GM18907 (cell line): Measurements from ENCODE around the gene TPGS2.
"Not testable (repeated sequence)": the region's sequence is repeated elsewhere in the genome, so short reads cannot be mapped to it uniquely, and the experiment has no call there.

Experiments
- ATAC-seq: cut with Tn5 transposase; IDR thresholded peaks from one replicate; pipeline ENCODE4 v1.9.1; 2021; ENCODE audit warnings: mild to moderate bottlenecking, moderate library complexity; ENCODE audit not compliant: unreplicated experiment

Gene TPGS2, protein sequence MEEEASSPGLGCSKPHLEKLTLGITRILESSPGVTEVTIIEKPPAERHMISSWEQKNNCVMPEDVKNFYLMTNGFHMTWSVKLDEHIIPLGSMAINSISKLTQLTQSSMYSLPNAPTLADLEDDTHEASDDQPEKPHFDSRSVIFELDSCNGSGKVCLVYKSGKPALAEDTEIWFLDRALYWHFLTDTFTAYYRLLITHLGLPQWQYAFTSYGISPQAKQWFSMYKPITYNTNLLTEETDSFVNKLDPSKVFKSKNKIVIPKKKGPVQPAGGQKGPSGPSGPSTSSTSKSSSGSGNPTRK

DNA sequence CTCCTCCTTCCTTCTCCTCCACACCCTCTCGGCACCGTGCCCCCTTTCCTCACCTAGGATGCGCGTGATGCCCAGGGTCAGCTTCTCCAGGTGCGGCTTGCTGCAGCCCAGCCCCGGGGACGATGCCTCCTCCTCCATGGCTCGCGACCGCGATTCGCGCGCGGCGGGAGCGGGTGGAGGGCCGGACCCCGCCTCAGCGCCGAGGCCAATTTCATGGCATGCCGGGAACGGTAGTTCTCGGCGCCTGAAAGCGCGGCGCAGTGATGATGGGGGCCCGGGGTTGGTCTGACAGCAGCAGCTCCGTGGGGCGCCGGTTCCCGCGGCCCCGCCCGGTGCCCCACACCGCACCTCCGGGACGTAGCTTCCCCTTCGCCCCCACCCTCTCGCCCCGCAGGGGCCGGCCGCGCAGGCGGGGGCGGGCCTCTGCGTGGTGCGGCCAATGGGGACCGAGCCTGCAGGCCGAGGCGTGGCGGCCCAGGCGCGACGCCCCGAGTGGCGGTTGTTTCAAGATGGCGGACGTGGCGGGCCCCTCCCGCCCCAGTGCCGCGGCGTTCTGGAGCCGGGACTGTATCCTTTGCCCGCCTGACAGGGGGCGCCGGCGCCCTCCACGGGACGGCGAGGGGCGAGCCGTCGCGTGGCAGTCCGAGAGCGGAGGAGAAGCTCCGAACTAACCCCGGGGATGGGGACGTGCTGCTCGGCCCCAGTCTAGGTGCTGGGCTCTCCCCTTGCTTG is at the start of gene TPGS2, which contains the start of gene KIAA1328:
Gene TPGS2 (minus strand): TSS at position 373 of the 732 bp plus-strand sequence. CDS start 235 bp downstream, at position 138.
Gene KIAA1328 (plus strand): TSS at position 498 of the 732 bp plus-strand sequence. CDS start 12 bp downstream, at position 510.
- peak; percentile 93 for ATAC-seq

DNA sequence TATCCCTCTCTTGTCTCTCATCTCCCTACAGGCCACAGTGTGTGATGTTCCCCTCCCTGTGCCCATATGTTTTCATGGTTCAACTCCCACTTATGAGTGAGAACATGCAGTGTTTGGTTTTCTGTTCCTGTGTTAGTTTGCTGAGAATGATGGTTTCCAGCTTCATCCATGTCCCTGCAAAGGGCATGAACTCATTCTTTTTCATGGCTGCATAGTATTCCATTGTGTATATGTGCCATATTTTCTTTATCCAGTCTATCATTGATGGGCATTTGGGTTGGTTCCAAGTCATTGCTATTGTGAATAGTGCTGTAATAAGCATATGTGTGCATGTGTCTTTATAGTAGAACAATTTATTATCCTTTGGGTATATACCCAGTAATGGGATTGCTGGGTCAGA is 45.0 kb upstream of the TPGS2 start:
- ATAC-seq: not testable (repeated sequence)

DNA sequence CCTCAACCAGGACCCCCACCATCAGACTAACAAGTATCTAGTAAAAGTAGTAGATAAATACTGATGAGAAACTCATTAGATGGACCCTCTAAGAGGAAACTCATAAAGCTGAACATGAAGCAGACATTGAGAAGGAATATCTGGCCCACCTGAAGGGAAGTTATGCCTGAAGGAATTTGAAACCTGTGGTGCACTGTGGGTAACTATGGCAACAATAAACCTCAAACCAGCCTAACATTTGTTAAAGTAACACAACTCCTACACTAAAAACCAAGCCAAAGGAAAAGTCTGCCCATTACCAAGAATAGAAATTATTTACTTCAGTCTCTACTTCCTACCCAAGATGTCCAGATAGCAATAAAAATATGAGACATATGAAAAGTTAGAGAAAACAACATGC is 43.5 kb upstream of the TPGS2 start:
- no peak for ATAC-seq

DNA sequence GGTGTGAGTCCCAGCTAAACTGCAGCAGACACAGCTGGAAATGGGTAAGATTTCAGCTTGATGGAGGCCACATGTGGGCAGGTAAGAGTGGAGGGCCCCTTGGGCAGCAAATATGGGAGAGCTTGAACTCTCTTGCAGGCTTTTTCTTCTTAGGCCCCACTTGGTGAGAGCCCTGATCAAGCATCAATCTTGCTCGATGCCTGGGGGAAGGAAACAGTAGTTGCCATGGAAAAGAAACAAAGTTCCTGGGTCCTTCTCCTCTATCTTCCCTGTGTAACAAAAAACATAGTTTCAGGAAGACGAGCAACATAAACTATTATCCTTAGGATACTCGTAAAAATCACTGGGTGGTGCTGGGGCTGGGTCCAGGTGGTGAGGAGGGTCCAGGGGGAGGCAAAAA is 43.0 kb upstream of the TPGS2 start:
- ATAC-seq: no peak

DNA sequence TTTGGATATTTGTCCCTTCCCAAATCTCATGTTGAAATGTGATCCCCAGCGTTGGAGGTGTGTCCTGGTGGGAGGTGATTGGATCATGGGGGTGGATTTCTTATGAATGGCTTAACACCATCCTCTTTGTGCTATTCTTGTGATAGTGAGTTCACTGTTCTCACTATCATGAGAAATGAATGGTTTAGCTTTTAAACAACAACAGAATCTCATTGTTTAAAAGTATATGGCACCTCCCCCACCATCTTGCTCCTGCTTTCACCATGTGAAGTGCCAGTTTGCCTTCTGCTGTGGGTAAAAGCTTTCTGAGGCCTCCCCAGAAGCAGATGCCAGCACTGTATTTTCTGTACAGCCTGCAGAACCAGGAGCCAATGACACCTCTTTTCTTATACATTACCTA is 38.3 kb upstream of the TPGS2 start:
- ATAC-seq: no peak

DNA sequence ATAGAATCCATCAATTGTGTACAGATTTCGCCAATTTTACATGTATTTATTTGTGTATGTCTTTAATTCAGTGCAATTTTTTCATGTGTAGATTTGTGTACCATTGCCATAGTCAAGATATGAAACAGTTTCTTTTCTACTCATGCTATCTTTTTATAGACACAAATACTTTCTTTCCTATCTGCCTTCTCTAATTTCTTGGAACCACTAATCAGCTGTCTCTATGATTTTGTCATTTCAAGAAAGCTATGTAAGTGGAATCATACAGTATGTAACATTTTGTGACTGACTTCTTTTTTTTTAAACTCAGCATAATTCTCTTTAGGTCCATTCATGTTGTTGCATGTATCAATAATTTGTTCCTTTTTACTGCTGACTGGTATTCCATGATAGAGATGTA is 33.4 kb upstream of the TPGS2 start:
- no peak for ATAC-seq

DNA sequence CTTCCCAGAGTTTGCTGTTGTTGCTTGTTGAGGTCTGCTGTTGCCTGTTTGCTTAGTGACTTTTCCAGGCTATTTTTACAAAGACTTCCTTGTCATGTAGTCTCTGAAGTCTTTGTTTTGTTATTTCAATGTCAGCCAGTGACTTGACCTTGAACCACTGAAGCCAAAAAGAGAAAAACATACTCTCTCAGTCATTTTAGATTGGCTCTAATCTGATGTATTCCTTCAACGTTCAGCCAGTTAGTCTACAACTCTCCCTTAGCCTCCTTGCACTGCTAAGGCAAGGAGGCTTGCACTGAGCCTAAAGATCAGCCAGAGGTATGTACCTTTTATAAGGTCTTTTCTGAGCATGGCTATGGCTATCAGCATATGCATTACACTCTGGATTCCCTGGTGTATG is 28.0 kb upstream of the TPGS2 start:
- no peak for ATAC-seq

DNA sequence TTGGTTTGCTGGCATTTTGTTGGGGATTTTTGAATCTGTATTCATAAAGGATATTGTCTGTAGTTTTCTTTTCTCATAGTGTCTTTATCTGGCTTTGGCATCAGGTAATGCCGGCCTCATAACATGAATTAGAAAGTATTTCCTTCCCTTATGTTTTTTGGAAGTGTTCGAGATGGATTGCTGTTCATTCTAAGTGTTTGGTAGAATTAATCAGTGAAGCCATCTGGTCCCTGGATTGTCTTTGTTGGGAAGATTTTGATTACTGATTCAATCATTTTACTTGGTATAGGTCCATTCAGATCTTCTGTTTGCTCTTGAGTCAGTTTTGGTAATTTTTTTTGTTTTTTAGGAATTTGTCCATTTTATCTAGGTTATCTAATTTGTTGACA is 22.4 kb upstream of the TPGS2 start:
- no peak for ATAC-seq

DNA sequence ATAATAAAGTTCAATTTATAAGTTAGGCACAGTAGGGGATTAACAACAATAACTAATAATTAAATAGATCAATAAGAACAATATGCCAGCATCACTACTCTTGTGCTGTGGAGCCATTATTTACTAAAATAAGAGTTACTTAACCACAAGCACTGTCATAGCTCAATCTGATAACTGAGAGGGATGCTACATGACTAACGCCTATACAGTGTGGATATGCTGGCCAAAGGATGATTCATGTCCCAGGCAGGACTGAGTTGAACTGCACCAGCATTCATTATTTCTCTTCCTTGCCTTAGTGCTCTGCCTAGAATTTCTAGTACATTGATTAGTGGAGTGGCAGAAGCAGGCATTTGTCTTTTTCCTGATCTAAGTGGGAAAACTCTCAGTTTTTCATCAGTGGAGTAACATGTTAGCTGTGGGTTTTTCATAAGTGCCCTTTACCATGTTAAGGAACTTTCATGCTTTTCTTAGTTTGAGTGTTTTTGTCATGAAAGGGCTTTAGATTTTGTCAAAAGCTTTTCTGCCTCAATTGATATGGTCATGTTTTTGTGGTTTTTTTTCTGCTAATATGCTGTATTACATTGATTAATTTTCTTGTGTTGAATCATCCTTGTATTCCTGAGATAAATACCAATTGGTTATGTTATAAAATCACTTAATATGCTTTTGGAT is 21.9 kb upstream of the TPGS2 start:
- ATAC-seq: no peak

DNA sequence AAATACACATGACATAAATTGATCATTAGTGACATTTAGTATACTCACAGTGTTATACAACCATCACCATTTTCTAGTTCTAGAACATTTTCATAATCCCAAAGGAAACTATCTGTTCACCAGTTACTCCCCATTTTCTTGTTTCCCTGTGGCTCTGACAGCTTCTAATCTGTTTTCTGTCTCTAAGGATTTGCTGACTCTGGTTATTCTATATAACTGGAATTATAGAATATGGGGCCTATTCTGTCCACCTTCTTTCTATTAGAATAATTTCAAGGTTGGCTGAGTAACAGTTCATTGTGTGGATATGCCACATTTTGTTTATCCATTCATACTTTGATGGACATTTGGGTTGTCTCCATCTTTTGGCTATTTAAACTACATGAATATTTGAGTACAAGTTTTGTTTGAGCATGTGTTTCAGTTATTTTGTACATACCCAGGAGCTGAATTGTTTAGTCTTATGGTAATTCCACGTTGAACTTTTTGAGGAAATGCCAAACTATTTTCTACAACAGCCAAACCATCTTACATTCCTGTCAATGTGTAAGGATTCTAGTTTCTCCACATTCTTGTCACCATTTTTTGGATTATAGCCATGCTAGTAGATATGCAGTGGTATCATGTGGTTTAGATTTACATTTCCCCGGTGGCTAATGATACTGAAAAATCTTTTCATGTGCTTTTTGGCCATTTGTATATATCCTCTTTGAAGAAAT is 20.6 kb upstream of the TPGS2 start:
- no peak for ATAC-seq

DNA sequence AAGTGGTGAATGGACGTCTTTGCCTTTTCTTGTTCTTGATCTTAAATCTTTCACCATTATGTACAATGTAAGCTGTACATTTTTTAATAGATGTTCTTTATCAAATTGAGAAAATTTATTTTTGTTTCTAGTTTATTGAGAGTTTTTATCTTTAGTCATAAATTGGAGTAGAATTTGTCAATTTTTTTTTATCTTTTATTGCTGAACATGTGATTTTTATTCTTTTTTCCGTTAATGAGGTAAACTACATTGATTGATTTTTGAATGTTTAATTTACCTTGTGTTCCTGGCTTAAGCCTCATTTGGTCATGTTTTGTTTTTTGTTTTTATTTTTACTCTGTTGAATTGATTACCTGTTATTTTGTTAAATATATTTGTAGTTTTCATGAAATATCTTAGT is 19.8 kb upstream of the TPGS2 start:
- ATAC-seq: no peak

DNA sequence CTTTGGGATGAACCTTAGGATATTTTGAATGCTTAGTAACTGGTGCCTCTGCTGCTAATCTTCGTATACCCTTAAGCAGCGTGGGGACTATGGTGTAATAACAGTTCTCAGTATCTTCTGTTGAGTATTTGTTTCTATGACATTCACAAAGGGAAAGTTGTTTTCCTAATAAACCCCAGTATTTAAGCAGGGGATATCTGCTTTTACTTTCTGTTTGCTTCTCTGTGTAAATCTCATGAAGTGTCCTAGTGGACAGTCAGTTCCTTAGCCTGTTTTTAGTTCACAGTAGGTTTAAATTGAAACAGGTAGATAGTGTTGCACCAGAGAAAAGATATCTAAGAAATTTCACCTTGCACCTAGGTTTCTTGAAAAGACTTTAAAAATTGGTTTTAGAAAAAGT is 15.0 kb upstream of the TPGS2 start:
- no peak for ATAC-seq

DNA sequence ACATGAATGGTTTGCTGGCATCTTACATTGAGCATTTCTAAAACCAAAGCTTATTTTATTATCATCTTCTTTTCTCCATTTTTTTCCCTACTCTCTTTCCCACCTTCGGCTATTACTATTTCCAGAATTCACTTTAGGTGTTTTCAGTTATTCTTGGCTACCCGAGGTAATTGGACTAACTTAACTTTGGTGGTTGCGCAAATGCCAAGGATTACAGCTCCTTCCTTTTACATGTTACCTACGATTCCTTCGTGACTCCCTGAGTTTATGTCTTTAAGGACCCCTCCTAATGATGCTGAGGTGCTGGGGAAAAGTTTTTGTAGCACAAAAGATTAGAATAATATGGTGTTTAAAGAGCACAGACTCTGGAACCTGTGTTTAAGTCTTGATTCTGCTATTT is 14.4 kb upstream of the TPGS2 start:
- no peak for ATAC-seq

DNA sequence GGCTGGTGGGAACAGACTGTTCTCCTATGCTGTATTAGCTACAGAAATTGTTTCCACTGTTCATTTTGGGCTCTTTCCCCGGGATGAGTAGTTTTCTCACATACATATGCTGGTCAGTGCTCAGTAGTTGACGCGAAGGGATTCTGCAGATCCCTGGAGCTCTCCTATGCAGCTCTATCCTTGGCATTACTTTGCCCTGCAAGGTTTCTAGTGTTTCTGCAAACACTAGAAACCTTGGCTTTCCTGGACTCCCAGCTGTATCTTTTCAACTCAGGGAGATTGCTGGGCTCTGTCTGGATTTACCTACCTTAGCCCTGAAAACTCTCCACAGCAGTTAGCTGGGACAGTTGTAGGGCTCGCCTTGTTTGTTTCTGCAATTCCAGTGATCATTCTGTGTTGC is 11.0 kb upstream of the TPGS2 start:
- no peak for ATAC-seq

DNA sequence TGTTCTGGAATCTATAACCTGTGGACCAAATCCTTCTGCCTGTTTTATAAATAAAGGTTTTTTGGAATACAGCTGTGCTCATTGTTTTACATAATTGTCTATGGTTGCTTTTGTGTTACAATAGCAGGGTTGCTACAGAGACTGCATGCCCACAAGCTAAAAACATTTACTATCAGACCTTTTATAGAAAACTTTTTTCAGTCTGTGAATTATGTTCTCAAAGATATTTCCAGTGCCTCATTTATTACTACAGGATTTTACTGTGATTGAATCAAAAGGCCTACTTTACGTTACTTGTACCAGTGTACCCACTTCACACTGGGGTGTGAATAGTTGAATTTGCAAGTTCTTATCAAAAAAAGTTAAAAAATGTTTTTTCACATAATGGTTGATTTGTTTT is 7.1 kb upstream of the TPGS2 start:
- no peak for ATAC-seq

DNA sequence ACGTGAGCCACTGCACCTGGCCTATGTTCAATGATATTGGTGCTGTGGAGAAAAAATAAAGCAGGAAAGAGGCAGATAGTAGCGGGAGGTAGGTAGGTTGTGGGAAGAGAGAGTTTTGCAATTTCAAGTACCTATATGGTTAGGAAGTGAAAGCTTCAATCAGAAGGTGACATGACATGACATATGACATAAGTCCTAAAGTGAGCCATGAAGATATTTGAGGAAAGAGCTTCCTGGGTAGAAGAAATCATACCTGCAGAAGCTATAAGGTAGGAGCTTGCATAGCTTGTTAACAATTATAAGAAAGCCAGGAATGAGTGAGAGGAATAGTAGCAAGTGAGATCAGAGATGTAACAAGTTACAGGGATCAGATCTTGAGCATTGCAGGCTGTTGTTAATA is 4.3 kb upstream of the TPGS2 start:
- ATAC-seq: no peak

DNA sequence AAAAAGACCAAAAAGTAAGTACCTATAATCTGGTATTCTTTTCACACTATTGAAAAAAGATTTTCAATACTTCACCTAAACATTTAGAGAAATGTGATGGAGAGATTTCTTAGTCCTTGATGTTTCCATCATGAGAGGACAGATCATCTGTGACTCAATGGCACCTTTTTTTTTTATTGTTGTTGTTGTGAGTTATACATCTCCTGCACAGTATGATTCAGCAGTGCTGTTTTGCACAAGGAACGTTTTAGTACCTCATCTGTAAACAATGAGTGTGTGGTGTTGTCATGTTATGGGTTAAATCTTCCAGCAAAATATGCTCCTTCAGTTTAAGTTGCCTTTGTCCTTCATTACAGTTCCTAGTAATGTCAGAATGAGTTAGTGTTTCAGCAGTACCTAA is 2.3 kb upstream of the TPGS2 start:
- no peak for ATAC-seq

DNA sequence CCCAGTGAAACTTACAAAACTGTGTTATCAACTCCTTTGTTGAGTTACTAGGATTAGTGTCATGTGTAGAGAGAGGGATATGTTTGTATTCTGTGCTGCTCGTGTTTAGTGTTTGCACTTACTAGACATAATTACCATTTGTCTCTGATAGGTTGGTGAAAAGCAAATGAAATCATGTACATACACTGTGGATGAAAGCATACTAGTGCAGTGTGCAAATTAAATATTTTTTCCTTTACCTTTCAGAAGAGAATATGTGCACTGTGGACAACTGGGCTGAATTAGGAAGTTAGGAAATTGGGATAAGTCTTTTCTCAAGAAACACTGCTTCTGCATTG is 1.3 kb upstream of the TPGS2 start:
- ATAC-seq: no peak

DNA sequence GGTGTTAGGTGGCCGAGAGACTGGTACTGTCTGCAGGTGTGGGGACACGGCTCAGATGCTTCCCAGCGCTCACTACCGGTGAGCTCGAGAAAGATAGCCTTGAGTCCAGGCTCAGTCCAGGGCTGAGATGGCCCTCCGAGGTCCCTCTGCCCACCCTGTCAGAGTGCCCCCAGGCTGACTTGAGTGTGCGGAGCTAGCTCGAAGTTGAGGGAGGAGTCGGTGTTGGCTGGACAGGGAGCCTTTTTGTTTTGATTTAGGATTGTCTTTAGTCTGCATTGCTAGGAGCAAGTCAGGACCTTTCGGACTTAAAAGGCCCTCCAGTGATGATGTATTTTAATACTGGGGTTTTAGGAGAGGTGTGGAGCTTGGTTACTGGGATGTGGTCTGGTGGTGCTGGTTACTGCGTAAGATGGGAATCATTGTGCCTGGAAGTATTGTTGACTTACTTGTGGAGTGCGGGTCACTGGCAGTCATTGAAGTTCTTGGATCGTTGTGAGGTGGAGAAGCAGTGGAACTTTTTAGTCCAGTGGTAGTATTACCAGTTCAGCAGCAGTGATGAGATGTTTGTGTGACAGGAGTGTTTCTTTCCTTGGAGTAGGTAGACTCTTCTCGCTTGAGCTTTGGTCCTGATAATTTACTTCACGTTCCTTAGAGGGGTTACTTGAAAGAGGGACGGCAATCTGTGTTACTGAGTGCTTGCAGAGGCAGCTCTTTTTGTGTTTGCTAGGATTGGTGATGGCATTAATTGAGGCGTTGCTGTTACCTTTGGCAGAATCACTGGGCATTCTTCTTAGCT is 758 bp upstream of the TPGS2 start:
- ATAC-seq: no peak

DNA sequence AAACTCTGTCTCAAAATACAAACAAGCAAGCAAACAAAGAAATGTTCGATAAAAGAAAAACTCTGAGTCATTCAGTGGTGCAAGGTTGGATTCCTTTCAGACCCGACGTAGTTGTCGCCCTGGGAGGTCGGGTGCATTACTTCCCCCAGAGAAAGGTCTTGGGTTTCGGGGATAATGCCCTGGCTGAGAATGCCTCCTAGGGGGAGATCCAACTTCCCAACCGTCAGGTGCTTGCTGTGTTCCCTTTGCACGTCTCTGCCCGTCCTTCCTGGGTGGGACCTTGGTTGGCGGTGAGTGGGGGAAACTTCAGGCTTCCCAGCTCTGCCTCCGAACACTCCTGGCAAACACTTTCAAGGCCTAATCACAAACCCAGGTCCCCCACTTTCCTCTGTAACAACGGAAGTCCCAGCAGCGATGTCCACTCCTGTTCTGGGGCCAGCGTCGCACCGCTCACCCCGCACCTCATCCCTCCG is 609 bp downstream of the TPGS2 start:
- ATAC-seq: peak; percentile 3

DNA sequence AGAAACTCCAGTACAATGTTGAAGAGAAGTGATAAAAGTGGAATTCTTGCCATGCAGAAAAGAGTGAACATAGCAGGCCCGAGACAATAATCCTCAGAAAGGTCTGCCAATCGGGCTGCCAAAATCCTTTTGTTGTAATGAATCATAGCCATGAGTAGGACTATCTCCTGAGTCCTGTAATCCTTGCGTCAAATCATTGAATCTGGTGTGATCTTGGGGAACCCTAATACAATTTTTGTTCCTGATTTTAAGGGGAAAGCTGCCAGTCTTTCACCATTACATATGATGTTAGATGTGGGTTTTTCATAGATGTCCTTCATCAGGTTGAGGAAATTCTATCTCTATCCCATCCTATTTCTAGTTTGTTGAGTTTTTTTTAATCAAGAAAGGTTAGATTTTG is 2.2 kb downstream of the TPGS2 start:
- ATAC-seq: no peak
